ENCODE measurements around the gene RUNX2.

GRCh38 chr6:45415315-45415714, 87.2 kb downstream of the RUNX2 start:
- TF ChIP-seq CTCF (IDR thresholded peaks at IDR 0.05) (no peak), POLR2A (IDR thresholded peaks at IDR 0.05) (no peak)
